Stimulated activated naive CD4-positive, alpha-beta T cell (primary cell): ENCODE data around the gene PRRC1.

Experiments
- DNase-seq, 6 experiments: peaks; one replicate each; lab custom pipeline; 2025; lab: John Stamatoyannopoulos, UW

The PRRC1 gene

DNA sequence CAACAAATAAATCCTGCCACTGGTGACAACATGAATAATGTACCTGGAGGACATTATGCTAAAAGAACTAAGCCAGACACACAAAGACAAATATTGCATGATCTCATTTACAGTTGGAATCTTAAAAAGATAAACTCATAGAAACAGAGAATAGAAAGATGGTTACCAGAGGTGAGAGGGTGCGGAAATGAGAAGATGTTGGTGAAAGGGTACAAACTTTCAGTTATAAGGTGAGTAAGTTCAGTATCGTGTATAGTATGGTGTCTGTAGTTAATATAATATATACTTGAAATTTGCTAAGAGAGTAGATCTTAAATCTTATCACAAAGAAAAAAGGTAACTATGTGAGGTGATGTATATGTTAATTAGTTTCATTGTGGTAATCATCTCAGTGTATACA lies 63.3 kb downstream of the PRRC1 start:
- DNase-seq, result no peak

DNA sequence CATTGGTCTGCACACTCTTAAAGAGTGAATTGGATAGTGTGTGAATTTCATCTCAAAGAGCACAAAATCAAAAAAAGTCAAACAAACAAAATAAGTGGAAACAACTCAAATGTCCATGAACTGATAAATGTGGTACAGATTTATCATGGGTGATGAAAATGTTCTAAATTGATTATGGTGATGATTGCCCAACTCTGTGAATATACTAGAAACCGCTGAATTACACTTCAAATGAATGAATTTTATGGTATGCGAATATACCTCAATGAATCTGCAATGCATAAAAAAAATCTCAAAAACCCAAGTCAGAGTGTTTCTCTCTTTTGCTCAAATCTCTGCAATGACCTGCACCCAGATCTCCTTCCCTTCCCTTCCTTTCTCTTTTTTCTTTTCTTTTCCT lies 64.0 kb downstream of the PRRC1 start:
- DNase-seq, result no peak

- no peak for DNase-seq
Observed at GRCh38 chr5:127582773-127583370, 65.4 kb downstream of the PRRC1 start.

DNA sequence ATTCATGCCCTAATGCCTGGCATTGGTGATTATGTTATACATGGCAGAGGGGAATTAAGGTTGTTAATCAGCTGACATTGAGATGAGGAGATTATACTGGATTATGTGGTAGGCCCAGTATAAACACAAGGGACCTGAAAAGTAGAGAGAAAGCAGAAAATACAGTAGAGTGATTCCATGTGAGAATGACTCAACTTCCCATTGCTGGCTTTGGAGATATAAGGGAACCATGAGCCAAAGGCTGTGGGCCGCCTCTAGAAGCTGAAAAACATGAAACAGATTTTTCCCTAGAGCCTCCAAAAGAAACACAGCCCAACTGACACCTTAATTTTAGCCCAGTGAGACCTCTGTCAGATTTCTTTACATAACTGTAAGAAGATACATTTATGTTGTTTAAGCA lies 66.4 kb downstream of the PRRC1 start:
- no peak for DNase-seq

- DNase-seq, result no peak
Observed at GRCh38 chr5:127585661-127586060, 68.2 kb downstream of the PRRC1 start.

DNA sequence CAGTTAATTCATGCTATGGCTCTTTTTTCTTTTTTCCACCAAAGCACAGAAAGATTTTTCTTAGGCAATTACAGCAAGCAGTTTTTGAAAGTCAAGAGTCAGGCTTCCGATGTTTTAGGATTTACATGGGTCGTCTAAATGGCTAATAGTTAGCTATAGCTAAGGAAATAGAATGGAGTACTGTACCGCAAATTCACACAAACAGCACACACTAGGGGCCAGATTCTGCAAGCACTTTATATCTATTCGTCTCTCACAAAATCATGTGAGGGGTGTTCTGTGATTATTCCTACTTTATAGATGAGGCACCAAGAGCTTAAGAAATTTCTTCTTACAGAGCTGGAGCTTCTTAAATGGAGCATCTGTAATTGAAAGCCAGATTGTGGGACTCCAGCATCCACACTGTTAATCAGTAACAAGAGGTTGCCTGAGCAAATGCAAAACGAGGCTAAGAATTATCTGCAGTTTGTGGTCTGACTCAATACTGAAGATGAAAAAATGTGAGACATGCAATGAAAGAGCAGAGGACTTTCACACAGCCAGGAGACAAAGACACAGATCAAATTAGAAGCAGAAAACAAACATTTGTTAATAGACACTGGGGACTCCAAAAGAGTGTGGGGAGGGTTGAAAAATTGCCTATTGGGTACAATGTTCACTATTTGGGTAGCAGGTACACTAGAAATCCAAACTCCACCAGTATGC lies 68.8 kb downstream of the PRRC1 start:
- no peak for DNase-seq

GRCh38 chr5:127586811-127587210 lies 69.4 kb downstream of the PRRC1 start:
- DNase-seq, result no peak

DNA sequence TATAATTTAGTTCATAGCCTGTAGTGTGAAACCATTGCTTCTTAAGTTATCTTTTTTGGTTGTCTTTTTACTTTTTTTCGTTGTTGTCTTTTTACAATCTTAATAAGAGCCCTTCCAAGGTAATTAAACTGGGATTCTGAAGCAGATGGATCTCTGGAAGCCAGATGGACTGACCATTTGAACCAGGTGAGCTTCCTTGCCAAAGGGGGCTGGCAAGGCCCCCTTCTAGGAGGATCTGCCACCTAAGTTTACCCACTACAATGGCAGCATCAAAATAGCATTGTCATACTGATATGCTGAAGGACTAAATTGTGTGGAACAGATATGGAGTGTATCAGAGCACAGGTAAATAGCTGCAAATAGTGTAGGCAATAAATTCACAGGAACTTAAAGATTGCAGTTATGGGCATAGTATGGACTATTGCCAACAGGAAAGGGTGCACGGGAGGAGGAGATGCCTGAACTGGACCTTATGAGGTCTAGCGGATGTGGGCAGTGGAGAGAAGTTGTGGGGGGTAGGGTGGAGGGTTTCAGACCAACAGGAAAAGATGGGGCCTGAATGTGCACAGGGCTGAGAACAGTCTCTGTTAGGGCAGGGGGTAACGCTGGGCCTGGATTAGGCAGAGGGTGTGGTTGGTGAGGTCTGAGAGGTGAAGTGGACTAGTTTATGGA lies 69.9 kb downstream of the PRRC1 start:
- DNase-seq, result no peak

- no peak for DNase-seq
Observed at GRCh38 chr5:127588368-127588767, 70.9 kb downstream of the PRRC1 start.

DNA sequence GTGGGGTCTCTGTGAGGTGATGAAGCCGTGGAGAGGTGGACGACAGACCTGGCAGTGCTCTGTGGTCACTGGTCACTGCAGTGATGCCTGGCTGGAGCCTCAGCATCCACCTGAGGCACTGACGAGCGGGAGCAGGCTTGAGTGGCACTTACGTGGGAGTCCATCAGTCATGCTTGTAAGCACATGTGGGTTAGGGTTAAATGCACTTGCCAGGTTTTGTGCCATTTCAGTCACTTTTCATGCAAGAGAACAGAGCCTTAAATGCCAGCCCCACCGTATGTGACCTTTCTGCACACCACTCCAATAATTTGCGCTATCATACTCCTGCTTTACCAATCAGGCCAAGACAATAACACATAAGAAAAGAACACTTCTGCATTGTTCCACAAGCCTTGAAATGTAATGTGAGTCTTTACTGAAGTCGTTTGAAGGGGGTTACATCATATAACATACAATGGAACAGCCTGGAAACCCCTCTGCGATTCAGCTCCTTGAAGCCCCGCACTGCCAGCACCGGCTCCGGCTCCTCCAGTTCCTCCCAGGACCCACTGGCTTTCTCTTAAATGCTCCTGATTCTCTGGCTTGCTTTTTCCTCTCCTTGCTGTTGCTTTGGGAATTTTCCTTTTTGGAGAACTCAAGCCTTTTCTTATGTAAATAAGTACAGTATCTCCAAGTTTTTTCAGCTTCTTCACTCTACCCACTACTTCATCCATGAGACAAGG lies 72.0 kb downstream of the PRRC1 start:
- DNase-seq, result no peak

DNA sequence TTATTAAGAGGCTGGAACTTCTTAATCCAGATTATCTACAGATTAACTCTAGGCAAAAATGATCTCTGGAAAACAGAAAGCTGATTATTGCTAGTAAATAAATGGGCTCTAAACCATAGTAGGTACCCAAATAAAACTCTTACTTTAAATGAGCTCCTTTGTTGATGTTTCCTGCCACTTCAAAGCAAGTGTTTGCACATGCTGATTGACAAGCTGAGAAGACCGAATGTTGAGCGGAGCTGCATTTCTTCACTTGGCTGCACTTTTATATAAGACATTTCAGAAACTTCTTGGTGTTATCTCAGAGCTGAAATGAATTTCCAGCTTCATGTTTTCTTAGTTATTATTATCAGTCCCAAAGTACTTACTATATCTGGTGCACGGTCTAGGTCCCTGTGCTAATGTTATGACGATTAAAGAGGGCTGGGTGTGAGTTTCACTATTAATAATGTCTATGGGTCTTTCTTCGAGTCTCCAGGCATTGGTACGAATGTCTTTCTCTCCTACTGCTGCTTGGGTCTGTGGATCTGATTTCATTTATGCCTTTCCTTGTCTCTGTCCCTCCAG lies 72.8 kb downstream of the PRRC1 start:
- DNase-seq, result no peak

GRCh38 chr5:127595484-127596368 lies 78.3 kb downstream of the PRRC1 start:
- peak in 2 of 6 experiments; percentile 1 to 3 for DNase-seq

- DNase-seq, result no peak
Observed at GRCh38 chr5:127596501-127596900, 79.1 kb downstream of the PRRC1 start.

DNA sequence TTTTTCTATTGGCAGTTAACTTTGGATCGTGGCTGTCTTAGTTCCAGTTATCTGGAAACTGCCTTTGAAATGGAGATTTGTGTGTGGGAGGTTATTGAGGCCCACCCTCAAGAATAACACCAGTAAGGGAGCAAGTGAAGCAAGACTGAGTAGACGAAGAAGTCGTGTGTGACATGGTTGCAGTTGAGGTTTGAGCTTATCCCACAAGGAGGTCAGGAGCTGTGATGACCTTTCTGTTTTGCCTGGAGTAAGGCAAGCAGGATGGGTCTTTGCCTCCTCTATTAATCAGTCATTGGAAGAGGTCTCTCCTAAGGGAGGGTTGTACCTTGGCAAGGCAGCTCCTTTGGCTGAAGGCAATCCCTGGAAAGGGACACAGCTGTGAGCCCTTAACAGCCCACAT lies 81.9 kb downstream of the PRRC1 start:
- DNase-seq, result no peak

- DNase-seq, result no peak
Observed at GRCh38 chr5:127599847-127600246, 82.4 kb downstream of the PRRC1 start.

- DNase-seq, result no peak
Observed at GRCh38 chr5:127601111-127601510, 83.7 kb downstream of the PRRC1 start.

GRCh38 chr5:127601601-127602000 lies 84.2 kb downstream of the PRRC1 start:
- DNase-seq, result no peak

- no peak for DNase-seq
Observed at GRCh38 chr5:127602481-127602880, 85.0 kb downstream of the PRRC1 start.

GRCh38 chr5:127602896-127603844 lies 85.7 kb downstream of the PRRC1 start:
- DNase-seq, result no peak
